SIG-M5 (cell line): Measurements from ENCODE around the gene CLIP4.

ENCODE experiments used
- DNase-seq: peaks from one replicate; lab custom pipeline; 2025; lab: John Stamatoyannopoulos, UW

CLIP4 gene

GRCh38 chr2:29191817-29192216 is 76.6 kb downstream of the CLIP4 start:
- DNase-seq = no peak

- no peak for DNase-seq
Observed at GRCh38 chr2:29192526-29192925, 77.3 kb downstream of the CLIP4 start.

- no peak for DNase-seq
Observed at GRCh38 chr2:29193111-29193510, 77.9 kb downstream of the CLIP4 start.

- DNase-seq = no peak
Observed at GRCh38 chr2:29193681-29194080, 78.5 kb downstream of the CLIP4 start.

- DNase-seq = no peak
Observed at GRCh38 chr2:29195796-29196195, 80.6 kb downstream of the CLIP4 start.

- DNase-seq = no peak
Observed at GRCh38 chr2:29196792-29197788, 81.9 kb downstream of the CLIP4 start.

GRCh38 chr2:29201979-29202378 is 86.8 kb downstream of the CLIP4 start:
- no peak for DNase-seq

GRCh38 chr2:29202819-29203495 is 87.7 kb downstream of the CLIP4 start:
- DNase-seq = no peak

- no peak for DNase-seq
Observed at GRCh38 chr2:29206941-29207340, 91.7 kb downstream of the CLIP4 start.

GRCh38 chr2:29207352-29208148 is 92.3 kb downstream of the CLIP4 start:
- DNase-seq = no peak

GRCh38 chr2:29209551-29209950 is 94.3 kb downstream of the CLIP4 start:
- DNase-seq = no peak

GRCh38 chr2:29212009-29212408 is 96.8 kb downstream of the CLIP4 start:
- DNase-seq = no peak

- DNase-seq = no peak
Observed at GRCh38 chr2:29213888-29214291, 98.7 kb downstream of the CLIP4 start.

GRCh38 chr2:29215073-29215472 is 99.9 kb downstream of the CLIP4 start:
- no peak for DNase-seq

GRCh38 chr2:29215739-29216608 is 100.8 kb downstream of the CLIP4 start:
- no peak for DNase-seq

- DNase-seq = no peak
Observed at GRCh38 chr2:29216609-29216909, 101.3 kb downstream of the CLIP4 start.

GRCh38 chr2:29218071-29218470 is 102.9 kb downstream of the CLIP4 start:
- no peak for DNase-seq

GRCh38 chr2:29218550-29219125 is 103.4 kb downstream of the CLIP4 start:
- DNase-seq = no peak

GRCh38 chr2:29219374-29219773 is 104.2 kb downstream of the CLIP4 start:
- DNase-seq = no peak

GRCh38 chr2:29220506-29221270 is 105.5 kb downstream of the CLIP4 start:
- DNase-seq = no peak
